Astrocyte (in vitro differentiated cells and primary cell): ENCODE results near the gene HM13. TPM values are rescaled to one million over a fixed set of nuclear protein-coding genes. Genes with fewer than 3 reads are reported as not detected.
"Not testable (repeated sequence)": the region's sequence is repeated elsewhere in the genome, so short reads cannot be mapped to it uniquely, and the experiment has no call there.

Experiments
- DNase-seq: peaks from one replicate; pipeline ENCODE4 v3.0.0-alpha.2; 2010; ENCODE audit warnings: low read depth
- FAIRE-seq: peaks from 2 replicates; lab custom pipeline; 2011; peaks lifted over from hg19 to GRCh38; lab: Jason Lieb, UNC
- H2AFZ ChIP-seq: 2 replicates; pipeline ENCODE4 v1.6.0; 2012; ENCODE audit warnings: low read depth, low read length, inconsistent platforms
- H3K27ac ChIP-seq: 2 replicates; pipeline ENCODE4 v1.5.1; 2011; ENCODE audit warnings: low read depth, low read length, inconsistent platforms
- H3K27me3 ChIP-seq: 2 replicates; pipeline ENCODE4 v1.6.0; 2011; ENCODE audit warnings: low read length, inconsistent platforms; ENCODE audit not compliant: insufficient read depth
- H3K36me3 ChIP-seq: 2 replicates; pipeline ENCODE4 v1.5.1; 2011; ENCODE audit warnings: low read length, inconsistent platforms; ENCODE audit not compliant: insufficient read depth
- H3K4me1 ChIP-seq: 2 replicates; pipeline ENCODE4 v1.5.1; 2011; ENCODE audit warnings: low read length, inconsistent platforms; ENCODE audit not compliant: insufficient read depth
- H3K4me2 ChIP-seq: 2 replicates; pipeline ENCODE4 v1.6.0; 2012; ENCODE audit warnings: low read length, inconsistent platforms
- H3K4me3 ChIP-seq: 2 replicates; pipeline ENCODE4 v1.5.1; 2011; ENCODE audit warnings: low read depth, mild to moderate bottlenecking, low read length, inconsistent platforms; ENCODE audit not compliant: insufficient read depth
- H3K79me2 ChIP-seq: 2 replicates; pipeline ENCODE4 v1.6.0; 2012; ENCODE audit warnings: mild to moderate bottlenecking, low read length, inconsistent platforms; ENCODE audit not compliant: insufficient read depth
- H3K9ac ChIP-seq: 2 replicates; pipeline ENCODE4 v1.6.0; 2012; ENCODE audit warnings: mild to moderate bottlenecking, low read length, inconsistent platforms
- H3K9me3 ChIP-seq: 2 replicates; pipeline ENCODE4 v1.5.1; 2012; ENCODE audit warnings: low read depth, mild to moderate bottlenecking, low read length, inconsistent platforms; ENCODE audit not compliant: insufficient read depth
- H4K20me1 ChIP-seq: 2 replicates; pipeline ENCODE4 v1.6.0; 2012; ENCODE audit warnings: low read length, inconsistent platforms; ENCODE audit not compliant: insufficient read depth
- H3K27ac Mint-ChIP-seq: one replicate; pipeline ENCODE4 v1.8.0; 2021; ENCODE audit warnings: mild to moderate bottlenecking, mixed read lengths; ENCODE audit not compliant: unreplicated experiment
- H3K27me3 Mint-ChIP-seq: one replicate; pipeline ENCODE4 v1.8.0; 2021; ENCODE audit warnings: low read depth, mixed read lengths; ENCODE audit not compliant: unreplicated experiment
- H3K36me3 Mint-ChIP-seq: one replicate; pipeline ENCODE4 v1.8.0; 2021; ENCODE audit warnings: low read depth, mixed read lengths; ENCODE audit not compliant: unreplicated experiment
- H3K4me1 Mint-ChIP-seq: one replicate; pipeline ENCODE4 v1.8.0; 2021; ENCODE audit warnings: low read depth, mixed read lengths; ENCODE audit not compliant: unreplicated experiment
- H3K4me3 Mint-ChIP-seq: one replicate; pipeline ENCODE4 v1.8.0; 2021; ENCODE audit warnings: mild to moderate bottlenecking, moderate library complexity, mixed read lengths; ENCODE audit not compliant: unreplicated experiment
- H3K9me3 Mint-ChIP-seq: one replicate; pipeline ENCODE4 v1.8.0; 2021; ENCODE audit warnings: mild to moderate bottlenecking, mixed read lengths; ENCODE audit not compliant: unreplicated experiment
- EZH2 ChIP-seq: IDR thresholded peaks from 2 replicates; pipeline ENCODE4 v1.6.1; 2012; ENCODE audit warnings: mild to moderate bottlenecking, low read length, inconsistent platforms; ENCODE audit not compliant: insufficient read depth
- total RNA-seq: library from RNA; stranded (reverse); gene quantifications from 2 replicates; pipeline ENCODE4 v1.2.1, GENCODE V29; 2021
- TF ChIP-seq, protein P1 (sequence below): IDR thresholded peaks from 2 replicates; pipeline ENCODE4 v1.5.1; 2011; ENCODE audit warnings: low read depth, mild to moderate bottlenecking, inconsistent platforms, low read length, moderate library complexity; ENCODE audit not compliant: insufficient read depth

Gene HM13
- total RNA-seq, 1 donor from 2014 or later = 399 TPM

DNA sequence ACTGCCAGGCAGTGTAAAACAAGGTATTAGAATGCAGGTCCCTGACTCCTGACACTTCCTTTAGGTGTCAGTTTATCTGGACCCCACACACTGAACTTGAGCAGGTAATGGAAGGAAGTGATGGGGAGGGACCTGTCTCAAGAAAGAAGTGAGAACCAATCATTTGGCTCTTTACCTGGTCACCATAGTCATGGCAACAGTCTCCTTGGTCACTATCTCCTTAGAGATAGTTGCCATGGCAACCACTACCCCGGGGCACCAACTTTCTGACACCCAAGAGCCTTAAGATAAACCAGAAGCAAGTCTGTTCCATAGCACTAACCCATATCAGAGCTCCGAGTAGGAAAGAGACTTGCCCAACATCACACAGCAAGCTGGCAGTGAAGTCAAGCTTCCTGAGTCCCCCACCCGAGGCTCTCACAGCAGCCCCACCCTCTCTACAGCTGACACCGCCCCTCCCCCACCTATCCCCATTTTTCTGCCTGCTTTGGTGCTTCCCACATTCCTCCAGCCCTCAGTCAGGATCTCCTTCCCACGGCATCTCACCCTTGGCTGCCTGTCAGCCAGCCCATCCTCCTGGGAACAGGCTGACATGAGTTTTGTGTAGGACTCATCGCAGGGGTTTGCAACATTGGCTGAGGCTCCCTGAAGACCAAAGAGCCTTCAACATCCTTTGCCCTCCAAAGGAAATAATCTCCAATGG lies 16.3 kb upstream of the HM13 start:
- Histone ChIP-seq H3K27me3 (peaks cover 3% of the 10 kb centered on the region), H3K9me3 (no peaks in the 10 kb centered on the region), H3K4me3 (no peak overlapping the region), H3K4me2 (no peak overlapping the region), H2AFZ (peak overlapping the region; percentile 9), H3K4me1 (peaks cover 3% of the 10 kb centered on the region), H3K27ac (no peak overlapping the region), H3K9ac (no peak overlapping the region), H3K36me3 (no peaks in the 10 kb centered on the region), H4K20me1 (no peaks in the 10 kb centered on the region), H3K79me2 (no peaks in the 10 kb centered on the region)
- Mint-ChIP-seq H3K4me3 (no peak overlapping the region), H3K9me3 (no peaks in the 10 kb centered on the region), H3K36me3 (no peaks in the 10 kb centered on the region), H3K4me1 (peaks cover 2% of the 10 kb centered on the region), H3K27ac (no peak overlapping the region), H3K27me3 (peaks cover 24% of the 10 kb centered on the region)
- no peak for FAIRE-seq
- DNase-seq = peak; percentile 23
- no peak for TF ChIP-seq EZH2
- TF ChIP-seq, protein P1, sequence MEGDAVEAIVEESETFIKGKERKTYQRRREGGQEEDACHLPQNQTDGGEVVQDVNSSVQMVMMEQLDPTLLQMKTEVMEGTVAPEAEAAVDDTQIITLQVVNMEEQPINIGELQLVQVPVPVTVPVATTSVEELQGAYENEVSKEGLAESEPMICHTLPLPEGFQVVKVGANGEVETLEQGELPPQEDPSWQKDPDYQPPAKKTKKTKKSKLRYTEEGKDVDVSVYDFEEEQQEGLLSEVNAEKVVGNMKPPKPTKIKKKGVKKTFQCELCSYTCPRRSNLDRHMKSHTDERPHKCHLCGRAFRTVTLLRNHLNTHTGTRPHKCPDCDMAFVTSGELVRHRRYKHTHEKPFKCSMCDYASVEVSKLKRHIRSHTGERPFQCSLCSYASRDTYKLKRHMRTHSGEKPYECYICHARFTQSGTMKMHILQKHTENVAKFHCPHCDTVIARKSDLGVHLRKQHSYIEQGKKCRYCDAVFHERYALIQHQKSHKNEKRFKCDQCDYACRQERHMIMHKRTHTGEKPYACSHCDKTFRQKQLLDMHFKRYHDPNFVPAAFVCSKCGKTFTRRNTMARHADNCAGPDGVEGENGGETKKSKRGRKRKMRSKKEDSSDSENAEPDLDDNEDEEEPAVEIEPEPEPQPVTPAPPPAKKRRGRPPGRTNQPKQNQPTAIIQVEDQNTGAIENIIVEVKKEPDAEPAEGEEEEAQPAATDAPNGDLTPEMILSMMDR = no peak

DNA sequence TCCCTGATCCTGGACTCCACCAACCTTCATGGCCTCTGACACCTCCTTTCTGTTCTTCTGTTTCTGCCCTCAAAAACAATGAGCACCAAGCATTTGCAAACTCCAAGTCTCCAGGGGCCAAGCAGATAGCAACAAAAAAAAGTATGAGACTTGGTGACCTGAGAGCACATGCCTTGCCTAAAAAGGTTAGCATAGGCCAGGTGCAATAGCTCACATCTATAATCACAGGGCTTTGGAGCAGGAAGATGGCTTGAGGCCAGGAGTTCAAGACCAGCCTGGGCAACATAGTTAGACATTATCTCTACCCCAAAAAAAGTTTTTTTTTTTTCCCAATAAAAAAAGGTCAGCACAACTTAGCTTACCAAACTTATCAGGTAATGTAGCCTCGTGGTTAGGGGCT lies 13.7 kb upstream of the HM13 start:
- Mint-ChIP-seq H3K36me3 (no peaks in the 10 kb centered on the region), H3K27ac (no peak overlapping the region), H3K9me3 (no peaks in the 10 kb centered on the region), H3K4me3 (no peak overlapping the region), H3K4me1 (peaks cover 2% of the 10 kb centered on the region), H3K27me3 (peaks cover 34% of the 10 kb centered on the region)
- H3K79me2 ChIP-seq = no peaks in the 10 kb centered on the region
- no peak for TF ChIP-seq EZH2
- TF ChIP-seq, protein P1 = no peak
- H3K4me2 ChIP-seq = no peak overlapping the region
- no peak overlapping the region for H3K9ac ChIP-seq
- no peak overlapping the region for H3K27ac ChIP-seq
- H3K4me1 ChIP-seq = peaks cover 3% of the 10 kb centered on the region
- FAIRE-seq (no peak), DNase-seq (no peak)
- no peaks in the 10 kb centered on the region for H4K20me1 ChIP-seq
- H3K4me3 ChIP-seq = no peak overlapping the region
- H3K9me3 ChIP-seq = no peaks in the 10 kb centered on the region
- H2AFZ ChIP-seq = no peak overlapping the region
- H3K27me3 ChIP-seq = peaks cover 5% of the 10 kb centered on the region
- no peaks in the 10 kb centered on the region for H3K36me3 ChIP-seq

DNA sequence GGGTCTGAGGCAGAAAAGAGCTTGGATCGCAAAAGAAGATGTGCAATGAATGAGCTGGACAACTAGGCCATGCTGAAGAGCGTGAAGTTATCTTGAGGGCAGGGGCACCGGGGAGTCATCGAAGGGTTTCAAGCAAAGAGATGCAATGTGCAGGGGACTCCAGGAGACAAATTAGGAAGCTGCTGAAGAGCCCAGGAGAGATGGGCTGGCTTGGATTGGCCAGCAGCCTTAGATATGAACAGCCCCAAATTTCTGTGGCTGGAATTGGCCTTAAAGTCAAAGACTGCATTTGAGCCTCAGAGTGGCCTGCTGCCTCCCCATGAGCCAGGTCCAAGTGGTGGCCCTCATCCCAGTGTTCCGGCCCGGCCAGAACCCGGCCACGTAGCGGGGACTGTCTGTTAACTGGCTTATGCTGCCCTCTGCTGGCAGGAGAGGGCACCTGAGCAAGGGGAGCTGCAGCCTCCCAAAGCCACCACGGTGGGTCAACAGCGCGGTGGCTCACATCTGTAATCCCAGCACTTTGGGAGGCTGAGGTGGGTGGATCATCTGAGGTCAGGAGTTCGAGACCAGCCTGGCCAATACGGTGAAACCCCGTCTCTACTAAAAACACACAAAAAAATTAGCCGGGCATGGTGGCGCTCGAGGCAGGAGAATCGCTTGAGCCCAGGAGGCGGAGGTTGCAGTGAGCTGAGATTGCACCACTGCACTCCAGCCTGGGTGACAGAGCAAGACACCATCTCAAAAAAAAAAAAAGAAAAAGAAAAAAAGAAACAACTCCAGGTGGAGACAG lies 11.2 kb upstream of the HM13 start:
- H3K36me3 Mint-ChIP-seq, H3K4me3 ChIP-seq, H3K9me3 Mint-ChIP-seq, H3K4me3 Mint-ChIP-seq, H3K27ac Mint-ChIP-seq, H2AFZ ChIP-seq, H3K27ac ChIP-seq, H3K4me1 ChIP-seq, H4K20me1 ChIP-seq, H3K4me1 Mint-ChIP-seq, H3K4me2 ChIP-seq, H3K9ac ChIP-seq, H3K27me3 ChIP-seq, H3K36me3 ChIP-seq, H3K9me3 ChIP-seq, H3K79me2 ChIP-seq, FAIRE-seq: not testable (repeated sequence)
- H3K27me3 Mint-ChIP-seq = peaks cover 21% of the 10 kb centered on the region
- TF ChIP-seq, protein P1 = peak; percentile 66
- peak; percentile 24 for DNase-seq
